HG03460 (cell line): ENCODE results near the gene DISP3.

Experiments used
- ATAC-seq: cut with Tn5 transposase; IDR thresholded peaks from one replicate; pipeline ENCODE4 v1.9.1; 2021; ENCODE audit not compliant: unreplicated experiment

Gene DISP3, protein sequence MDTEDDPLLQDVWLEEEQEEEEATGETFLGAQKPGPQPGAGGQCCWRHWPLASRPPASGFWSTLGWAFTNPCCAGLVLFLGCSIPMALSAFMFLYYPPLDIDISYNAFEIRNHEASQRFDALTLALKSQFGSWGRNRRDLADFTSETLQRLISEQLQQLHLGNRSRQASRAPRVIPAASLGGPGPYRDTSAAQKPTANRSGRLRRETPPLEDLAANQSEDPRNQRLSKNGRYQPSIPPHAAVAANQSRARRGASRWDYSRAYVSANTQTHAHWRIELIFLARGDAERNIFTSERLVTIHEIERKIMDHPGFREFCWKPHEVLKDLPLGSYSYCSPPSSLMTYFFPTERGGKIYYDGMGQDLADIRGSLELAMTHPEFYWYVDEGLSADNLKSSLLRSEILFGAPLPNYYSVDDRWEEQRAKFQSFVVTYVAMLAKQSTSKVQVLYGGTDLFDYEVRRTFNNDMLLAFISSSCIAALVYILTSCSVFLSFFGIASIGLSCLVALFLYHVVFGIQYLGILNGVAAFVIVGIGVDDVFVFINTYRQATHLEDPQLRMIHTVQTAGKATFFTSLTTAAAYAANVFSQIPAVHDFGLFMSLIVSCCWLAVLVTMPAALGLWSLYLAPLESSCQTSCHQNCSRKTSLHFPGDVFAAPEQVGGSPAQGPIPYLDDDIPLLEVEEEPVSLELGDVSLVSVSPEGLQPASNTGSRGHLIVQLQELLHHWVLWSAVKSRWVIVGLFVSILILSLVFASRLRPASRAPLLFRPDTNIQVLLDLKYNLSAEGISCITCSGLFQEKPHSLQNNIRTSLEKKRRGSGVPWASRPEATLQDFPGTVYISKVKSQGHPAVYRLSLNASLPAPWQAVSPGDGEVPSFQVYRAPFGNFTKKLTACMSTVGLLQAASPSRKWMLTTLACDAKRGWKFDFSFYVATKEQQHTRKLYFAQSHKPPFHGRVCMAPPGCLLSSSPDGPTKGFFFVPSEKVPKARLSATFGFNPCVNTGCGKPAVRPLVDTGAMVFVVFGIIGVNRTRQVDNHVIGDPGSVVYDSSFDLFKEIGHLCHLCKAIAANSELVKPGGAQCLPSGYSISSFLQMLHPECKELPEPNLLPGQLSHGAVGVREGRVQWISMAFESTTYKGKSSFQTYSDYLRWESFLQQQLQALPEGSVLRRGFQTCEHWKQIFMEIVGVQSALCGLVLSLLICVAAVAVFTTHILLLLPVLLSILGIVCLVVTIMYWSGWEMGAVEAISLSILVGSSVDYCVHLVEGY (N-terminal part only)

DNA sequence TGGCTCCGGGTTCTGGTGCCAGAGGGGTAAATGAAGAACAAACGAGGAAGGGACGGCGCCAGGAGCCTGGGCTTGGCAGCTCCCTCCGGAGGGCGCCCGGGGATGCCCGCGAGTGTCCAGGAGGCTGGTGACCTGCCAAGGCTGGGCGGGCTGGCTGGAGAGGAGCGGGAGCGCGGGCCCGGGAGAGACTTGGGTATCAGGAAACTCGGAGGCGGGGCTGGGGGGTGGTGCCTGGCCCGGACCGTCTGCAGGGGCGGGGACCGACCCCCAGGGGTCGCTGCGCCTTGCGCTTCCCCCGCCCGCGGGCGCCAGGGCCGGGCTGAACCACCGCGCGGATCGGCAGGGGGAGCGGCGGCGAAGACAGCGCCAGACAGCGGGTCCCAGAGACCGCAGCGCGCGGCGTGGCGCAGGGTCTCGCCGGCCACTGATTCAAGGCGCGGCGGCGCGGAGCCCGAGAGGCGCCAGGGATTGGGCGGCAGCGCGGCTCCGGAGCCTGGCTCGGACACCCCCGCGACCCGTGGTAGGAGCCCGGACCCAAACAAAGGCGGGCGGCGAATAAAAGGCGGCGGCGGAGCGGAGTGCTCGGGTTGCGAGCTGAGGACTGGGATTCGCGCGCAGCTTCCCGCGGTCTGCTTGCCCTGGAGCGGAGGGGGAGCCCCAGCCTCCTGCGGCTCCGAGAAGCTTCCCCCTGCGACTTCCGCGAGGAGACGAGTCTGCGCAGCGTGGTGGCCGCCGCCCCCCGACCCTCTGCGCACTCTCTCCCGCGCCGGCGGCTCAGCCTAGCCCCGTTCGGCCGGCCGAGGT, at the start of gene DISP3:
TSS of gene DISP3 (plus strand) at position 585 of the 804 bp plus-strand sequence. CDS start 21,838 bp downstream, outside the sequence.
- ATAC-seq: peak; percentile 68

DNA sequence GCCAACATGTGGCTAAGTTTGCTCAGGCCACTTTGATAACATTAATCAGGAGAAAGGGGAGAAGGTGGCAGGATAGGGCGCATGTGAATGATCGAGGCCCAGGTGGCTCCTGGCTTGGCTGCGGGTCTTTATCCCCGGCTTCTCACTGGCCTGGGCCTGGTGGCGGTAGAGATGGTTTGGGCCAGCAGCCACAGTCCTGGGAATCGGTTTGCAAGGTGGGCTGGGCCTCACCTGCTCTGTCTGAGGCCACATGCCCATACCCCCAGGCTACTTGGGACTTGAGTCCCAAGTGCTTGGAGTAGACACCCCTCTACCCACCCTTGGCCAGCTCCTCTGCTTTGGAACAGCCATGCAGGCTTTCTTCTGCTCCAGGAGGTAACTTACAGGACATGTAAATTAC, 49.7 kb upstream of the DISP3 start:
- no peak for ATAC-seq

DNA sequence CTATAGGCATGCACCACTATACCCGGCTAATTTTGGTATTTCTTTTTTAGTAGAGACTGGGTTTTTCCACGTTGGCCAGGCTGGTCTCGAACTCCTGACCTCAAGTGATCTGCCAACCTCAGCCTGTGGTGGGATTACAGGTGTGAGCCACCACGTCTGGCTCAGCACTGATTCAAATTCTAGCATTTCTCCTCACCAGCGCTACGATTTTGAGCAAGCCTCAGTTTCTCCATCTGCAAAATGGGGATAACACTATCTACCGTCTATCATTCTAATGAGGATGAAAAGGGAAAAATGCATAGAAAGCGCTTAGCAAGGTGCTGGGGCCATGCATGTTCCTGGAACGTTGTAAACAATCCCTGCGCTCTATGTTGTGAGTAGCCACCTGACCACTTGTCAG, 49.0 kb upstream of the DISP3 start:
- no peak for ATAC-seq

DNA sequence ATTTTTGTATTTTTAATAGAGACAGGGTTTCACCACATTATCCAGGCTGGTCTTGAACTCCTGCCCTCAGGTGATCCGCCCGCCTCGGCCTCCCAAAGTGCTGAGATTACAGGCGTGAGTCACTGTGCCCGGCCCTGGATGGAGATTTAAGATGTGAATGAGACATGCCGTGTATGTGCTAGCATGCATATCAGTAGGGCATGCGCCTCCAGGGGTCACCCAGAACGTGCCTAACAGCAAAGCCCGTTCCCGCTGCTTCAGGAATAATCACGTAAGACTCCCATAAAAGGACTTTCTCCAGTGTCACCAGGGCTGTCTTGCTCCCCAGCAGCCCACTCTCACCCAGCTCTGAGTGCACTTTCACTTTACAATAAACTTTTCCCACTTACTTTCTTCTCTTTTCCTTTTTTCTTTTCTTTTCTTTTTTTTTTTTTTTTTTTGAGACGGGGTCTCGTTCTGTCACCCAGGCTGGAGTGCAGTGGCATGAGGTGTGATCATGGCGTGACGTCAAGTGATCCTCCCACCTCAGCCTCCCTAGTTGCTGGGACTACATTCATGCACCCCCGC, 46.9 kb upstream of the DISP3 start:
- ATAC-seq: no peak

DNA sequence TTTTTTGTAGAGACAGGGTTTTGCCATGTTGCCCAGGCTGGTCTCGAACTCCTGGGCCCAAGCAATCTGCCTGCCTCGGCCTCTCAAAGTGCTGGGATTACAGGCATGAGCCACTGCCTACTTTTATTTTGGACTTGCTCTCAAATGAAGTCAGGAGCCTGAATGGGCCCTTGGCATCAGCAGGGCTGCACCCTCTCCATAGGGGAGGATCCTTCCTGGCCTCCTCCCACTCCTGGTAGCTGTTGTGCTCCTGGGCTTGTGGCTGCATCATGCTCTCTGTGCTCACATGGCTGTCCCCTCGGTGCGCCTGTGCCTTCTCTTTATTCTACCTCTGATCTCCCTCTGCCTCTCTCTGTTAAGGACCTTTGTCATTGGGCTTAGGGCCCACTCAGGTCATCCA, 46.4 kb upstream of the DISP3 start:
- no peak for ATAC-seq

DNA sequence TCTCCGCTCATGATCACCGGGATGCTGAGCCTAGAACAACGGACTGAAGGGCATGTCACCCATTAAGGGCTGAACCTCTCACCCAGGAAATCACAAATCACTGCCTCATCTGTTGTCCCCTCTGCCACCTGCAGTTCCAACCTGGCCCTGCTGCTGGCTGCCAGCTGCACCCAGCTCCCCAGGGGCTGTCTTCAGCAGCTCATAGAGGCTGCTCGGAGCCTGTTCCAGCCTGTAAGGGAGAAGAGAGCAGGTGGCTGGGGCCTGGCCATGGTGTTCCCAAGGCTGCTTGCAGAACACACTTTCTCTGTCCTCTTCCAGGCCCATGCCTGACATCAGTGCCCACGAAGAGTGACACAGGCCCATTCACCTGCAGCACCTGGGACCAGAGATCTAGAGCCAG, 44.5 kb upstream of the DISP3 start:
- ATAC-seq: no peak

DNA sequence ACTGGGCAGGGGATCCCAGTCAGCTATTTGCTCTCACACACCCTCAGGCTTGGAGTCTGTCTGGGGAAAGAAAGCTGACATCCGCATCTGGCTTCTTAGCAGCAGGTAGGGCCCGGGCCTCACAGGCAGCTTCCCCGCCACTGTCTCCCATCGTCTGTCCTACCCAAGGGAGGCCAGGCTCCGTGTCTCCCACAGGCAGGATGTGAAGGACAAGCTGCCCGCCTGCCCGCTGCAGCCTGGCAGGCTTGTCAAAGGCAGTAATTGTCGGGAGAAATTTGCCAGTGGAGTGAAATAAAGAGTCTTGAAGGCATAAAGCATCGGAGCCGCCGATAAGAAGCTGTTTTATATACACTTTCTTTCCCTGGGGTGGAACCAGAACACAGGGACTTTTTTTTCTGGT, 44.0 kb upstream of the DISP3 start:
- ATAC-seq: no peak

DNA sequence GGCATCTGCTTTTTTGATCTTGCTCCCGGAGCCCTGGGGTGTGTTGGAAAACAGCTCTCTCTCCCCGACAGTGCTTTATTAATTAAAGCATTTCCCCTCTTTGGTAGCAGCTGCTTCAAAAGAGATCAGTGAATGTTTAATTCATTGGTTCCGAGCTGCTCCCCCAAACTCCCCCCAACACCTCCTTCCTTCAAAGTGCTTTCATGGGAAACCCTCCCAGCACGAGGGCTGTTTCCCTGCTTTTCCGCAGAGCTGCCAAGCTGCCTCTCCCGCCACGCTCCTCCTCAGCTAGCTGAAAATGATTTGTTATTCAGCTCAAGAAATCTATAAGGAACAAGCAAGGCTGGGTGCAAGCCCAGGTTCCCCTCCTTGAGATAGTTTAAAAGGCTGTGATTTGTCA, 40.0 kb upstream of the DISP3 start:
- no peak for ATAC-seq

DNA sequence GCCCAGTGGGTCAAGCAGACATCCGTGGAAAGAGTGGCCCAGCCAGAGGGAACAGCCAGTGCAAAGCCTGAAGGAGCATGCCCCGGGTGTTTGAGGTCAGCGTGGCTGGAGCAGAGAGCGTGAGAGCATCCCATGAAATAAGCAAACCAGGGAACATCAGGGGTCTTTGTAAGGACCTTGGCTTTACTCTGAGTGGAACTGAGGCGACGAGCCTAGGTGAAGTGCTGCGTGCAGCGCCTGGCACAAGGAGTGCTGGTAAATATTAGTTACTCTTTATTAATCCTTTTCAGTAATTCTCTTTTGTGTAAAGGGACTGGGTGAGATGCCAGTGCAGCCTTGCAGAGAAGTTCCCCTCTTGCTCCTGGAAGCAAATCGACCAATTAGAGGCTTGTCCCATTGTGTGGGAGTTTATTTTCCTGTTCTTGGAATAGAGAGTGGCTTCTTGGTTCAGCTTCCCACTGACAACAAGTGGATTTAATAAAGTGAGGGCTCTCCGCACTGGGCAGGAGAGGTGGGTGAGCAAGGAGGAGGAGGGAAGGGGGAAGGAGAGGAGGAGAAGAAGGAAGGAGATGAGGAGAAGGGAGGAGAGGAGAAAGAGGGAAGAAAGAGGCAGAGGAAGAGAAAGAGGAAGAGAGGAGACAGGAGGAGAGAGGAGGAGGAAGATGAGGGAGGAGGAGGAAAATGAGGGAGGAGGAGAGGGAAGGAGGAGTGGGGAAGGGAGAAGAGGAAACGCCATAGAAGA, 37.6 kb upstream of the DISP3 start:
- ATAC-seq: no peak

DNA sequence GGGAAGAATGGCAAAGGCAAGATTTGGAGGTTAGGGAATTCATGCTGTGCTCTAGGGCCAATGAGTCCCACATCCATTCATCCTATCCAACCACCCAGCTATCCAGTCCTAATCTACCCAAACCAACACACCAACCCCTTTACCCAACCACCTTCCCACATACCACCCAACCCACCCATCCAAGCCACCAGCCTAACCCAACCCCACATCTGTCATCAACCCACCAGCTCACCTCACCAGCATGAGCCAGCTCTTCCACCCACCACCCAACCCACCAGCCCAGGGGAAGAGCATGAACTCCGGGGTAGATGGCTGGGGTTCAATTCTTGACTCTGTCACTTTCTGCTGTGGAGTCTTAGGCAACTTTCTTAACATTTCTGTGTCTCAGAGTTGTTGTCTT, 35.9 kb upstream of the DISP3 start:
- ATAC-seq: no peak

DNA sequence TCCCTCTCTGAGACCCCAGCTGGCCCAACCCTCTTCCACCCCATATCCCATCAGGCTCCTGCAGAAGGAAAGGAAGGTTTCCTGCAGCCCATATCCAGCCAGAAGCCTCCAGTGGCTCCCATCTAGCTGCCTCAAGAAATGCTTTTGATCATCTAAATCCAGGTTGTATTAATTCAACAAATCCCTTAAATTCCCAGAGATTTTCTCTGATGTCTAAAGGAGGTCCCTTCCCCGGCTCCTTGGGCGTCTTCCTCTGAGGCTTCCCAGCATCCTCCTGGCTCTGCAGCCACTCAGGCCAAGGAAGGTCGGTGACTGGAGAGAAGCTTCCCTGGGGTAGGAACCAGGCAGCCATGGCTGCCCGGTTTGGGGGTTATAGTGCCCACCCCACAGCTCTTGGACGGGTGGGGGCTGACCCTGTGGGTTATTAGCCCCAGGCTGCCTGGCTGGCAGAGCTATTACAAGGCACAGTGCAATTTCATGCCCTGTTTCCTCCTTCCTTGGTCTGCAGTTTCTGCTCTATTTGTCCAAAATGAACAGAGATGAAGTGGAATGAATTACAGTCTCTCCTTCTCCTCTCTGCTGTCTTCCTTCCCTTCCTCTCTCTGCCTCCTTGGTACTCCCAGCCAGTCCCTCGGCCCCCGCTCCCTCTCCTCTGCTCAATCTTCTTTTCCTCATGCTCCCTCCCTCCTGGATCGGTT, 34.8 kb upstream of the DISP3 start:
- no peak for ATAC-seq

DNA sequence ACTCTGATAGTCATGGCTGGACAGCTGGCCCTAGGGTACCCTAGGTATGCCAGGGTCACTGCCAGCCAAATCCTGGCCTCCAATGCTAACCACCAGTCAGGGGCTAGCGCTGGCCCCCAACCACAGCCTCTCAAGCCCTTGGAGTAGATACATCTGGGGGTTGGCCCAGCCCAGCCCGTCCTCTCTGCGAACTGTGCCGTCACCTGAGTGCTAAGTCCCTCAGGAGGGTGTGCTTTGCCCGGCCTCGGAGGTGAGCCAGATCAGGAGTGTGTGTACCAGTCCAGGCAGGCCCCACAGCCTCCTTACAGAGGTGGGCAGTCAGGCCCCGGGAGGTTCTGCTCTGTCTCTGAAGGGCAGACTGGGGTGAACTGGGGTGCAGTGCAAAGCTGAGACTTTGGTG, 34.0 kb upstream of the DISP3 start:
- no peak for ATAC-seq

DNA sequence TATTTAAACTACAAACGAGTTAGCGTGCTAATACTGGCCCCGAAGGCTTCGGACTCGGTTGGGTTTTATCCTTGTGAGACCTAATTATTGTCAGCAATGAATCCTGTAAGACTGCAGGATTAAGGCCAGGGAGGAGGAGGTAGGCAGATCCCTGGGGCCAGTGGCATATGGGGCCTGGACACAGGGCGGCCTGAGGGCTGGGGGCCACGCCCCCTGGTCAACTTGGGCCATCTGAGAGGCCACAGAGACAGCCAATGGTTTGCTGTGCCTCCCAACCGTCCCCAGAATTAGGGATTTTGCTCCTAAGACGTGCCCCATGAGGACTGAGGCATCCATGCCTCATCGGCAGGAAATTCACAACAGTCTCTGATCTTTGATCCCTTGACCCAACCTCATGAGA, 31.1 kb upstream of the DISP3 start:
- ATAC-seq: no peak

DNA sequence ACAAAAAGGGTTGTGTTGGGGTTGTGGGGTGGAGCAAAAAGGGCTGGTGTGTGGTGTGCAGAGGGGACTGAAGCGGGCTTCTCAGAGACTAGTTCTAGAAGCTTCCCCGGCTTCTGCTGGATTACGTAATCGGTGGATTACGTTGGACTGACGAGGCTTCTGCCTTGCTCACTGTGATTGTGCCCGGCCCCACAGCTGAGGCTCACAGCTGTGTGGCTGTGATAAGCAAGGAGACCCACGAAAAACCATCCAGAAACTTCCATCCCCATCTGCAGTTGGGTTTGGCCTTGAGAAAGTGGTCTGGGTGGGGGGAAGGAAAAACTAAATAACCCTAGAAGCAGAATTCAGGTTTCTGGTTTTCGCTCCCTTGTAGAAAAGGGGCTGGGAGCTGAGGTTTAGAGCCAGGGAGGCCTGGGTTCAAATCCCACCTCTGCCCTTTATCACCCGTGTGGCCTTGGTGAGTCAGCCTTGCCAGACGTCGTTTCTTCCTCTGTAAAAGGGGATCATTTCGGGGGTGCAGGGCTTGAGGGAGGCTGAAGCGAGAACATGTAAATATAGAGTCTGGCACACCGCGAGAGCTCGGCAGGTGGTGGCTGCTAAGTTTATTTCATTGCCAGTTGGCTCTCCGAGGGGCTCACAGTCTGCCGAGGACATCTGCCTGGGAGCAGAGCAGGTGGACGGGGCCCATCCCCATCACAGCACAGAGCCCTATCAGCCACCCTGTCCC, 30.4 kb upstream of the DISP3 start:
- ATAC-seq: no peak

DNA sequence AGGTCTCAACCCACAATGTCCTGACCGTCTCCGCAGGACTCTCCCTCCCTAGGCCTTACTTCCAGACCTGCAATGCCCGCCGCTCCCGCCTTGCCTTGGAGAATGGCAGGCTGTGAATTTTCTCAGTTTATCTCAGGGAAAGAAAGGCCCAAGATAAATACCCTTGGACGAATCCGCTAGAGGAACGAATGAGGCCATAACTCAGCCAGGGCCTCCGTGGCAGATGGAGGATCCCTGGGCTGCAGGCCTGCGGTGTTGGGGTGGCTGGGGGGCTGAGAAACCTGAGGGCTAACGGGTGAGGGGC, 29.9 kb upstream of the DISP3 start:
- no peak for ATAC-seq

DNA sequence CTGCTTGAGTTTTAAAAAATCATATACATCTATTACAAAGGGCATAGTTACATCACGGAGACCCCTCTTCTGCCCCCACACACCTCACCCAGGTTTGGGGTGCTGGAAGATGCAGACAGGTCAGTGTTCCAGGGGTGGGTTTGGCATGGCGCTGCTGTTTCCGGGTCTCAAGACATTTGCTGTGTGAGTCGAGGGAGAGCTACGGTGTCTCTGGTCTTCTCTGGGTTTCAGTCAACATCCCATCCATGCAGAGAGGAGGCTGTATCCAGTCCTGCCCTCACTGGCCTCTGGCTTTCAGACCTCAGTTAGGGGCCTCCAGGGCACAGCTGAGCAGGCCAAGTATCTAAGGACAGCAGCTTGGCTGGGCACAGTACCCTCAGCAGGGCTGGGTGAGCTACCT, 28.6 kb upstream of the DISP3 start:
- no peak for ATAC-seq

DNA sequence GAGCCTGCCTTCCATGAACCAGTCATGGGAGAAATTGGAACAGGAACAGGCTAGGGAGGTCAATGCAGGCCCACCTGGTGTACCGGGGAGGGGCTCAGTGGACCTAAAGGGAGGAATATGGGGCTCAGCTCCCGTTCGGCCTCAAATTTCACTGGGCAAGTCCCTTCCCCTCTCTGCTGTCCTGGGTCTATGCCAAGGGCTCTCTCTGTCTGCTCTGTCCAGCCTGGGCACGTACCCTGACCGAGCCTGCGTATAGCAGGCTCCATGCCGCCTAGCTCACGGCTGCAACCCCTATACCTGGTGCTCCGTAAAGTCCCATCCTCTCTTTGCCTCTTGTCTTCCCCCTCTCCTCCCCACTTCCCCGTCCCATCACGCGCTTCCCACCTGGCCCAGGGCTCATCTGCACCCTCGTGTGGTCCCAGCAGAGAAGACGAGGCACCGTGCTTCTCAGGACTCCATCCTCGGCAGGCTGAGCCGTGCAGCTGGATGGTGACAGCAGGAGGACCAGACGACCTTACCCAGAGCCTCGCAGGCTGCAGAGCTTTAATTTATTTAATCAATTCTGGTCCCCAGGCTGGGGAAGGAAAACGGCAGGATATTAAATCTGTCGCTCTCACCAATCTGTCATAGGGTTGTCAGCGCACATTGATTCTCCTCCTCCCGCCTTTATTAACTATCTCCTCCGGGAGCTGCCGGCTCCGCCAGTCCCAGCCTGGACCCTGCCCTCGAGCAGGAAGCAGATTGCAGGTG, 25.0 kb upstream of the DISP3 start:
- ATAC-seq: no peak
